HuH-7.5 (cell line): ENCODE data around the gene DNASE1L3.

Experiments used
- DNase-seq: peaks from one replicate; pipeline ENCODE4 v3.0.0; 2011; ENCODE audit warnings: low spot score

DNASE1L3 gene

GRCh38 chr3:58177747-58178527 lies 32.8 kb downstream of the DNASE1L3 start:
- peak; percentile 29 for DNase-seq

GRCh38 chr3:58176827-58177489 lies 33.8 kb downstream of the DNASE1L3 start:
- no peak for DNase-seq

GRCh38 chr3:58176185-58176530 lies 34.6 kb downstream of the DNASE1L3 start:
- DNase-seq = no peak

GRCh38 chr3:58175437-58176184 lies 35.2 kb downstream of the DNASE1L3 start:
- DNase-seq = peak; percentile 16

GRCh38 chr3:58175187-58175436 lies 35.7 kb downstream of the DNASE1L3 start:
- DNase-seq = no peak

GRCh38 chr3:58173669-58174398 lies 36.9 kb downstream of the DNASE1L3 start:
- DNase-seq = no peak

GRCh38 chr3:58173029-58173668 lies 37.6 kb downstream of the DNASE1L3 start:
- DNase-seq = no peak

GRCh38 chr3:58171126-58171525 lies 39.6 kb downstream of the DNASE1L3 start:
- no peak for DNase-seq

- DNase-seq = no peak
These were observed 40.4 kb downstream of the DNASE1L3 start for GRCh38 chr3:58170376-58170775.

- no peak for DNase-seq
These were observed 41.4 kb downstream of the DNASE1L3 start for GRCh38 chr3:58169371-58169770.

GRCh38 chr3:58168498-58168897 lies 42.3 kb downstream of the DNASE1L3 start:
- DNase-seq = no peak

GRCh38 chr3:58167431-58168351 lies 43.1 kb downstream of the DNASE1L3 start:
- DNase-seq = peak; percentile 35

GRCh38 chr3:58164906-58165821 lies 45.6 kb downstream of the DNASE1L3 start:
- DNase-seq = no peak

- DNase-seq = no peak
These were observed 46.4 kb downstream of the DNASE1L3 start for GRCh38 chr3:58164199-58164879.

GRCh38 chr3:58163234-58163633 lies 47.5 kb downstream of the DNASE1L3 start:
- DNase-seq = no peak

GRCh38 chr3:58161435-58162398 lies 49.1 kb downstream of the DNASE1L3 start:
- DNase-seq = no peak

GRCh38 chr3:58160399-58160798 lies 50.4 kb downstream of the DNASE1L3 start:
- DNase-seq = no peak
